Mesenchymal stem cell (in vitro differentiated cells and primary cell): ENCODE measurements around the gene UGT3A2.
A peak's percentile ranks its signal among the peaks of the same experiment; 100 is the strongest.

Source experiments
- DNase-seq: peaks from one replicate; pipeline ENCODE4 v3.0.0-alpha.2; 2013
- H2AFZ ChIP-seq: one replicate; pipeline ENCODE4 v1.6.1; 2013; ENCODE audit warnings: low read depth, mild to moderate bottlenecking, control low read depth, inconsistent platforms, low read length, moderate library complexity
- H2AK5ac ChIP-seq: 2 replicates; pipeline ENCODE4 v1.6.1; 2013; ENCODE audit warnings: low read length, moderate library complexity, mild to moderate bottlenecking, inconsistent platforms; ENCODE audit not compliant: severe bottlenecking
- H2BK120ac ChIP-seq: one replicate; pipeline ENCODE4 v1.6.1; 2013; ENCODE audit warnings: low read depth, mild to moderate bottlenecking, inconsistent platforms, low read length, moderate library complexity
- H2BK12ac ChIP-seq, 2 experiments: one replicate each; pipeline ENCODE4 v1.6.1; 2013; ENCODE audit warnings: inconsistent platforms in 2 of 2, low read length in 2 of 2, mild to moderate bottlenecking in 2 of 2, moderate library complexity in 2 of 2, control low read depth in 1 of 2
- H2BK15ac ChIP-seq: one replicate; pipeline ENCODE4 v1.6.1; 2013; ENCODE audit warnings: mild to moderate bottlenecking, low read depth, inconsistent platforms; ENCODE audit not compliant: poor library complexity, severe bottlenecking
- H2BK5ac ChIP-seq: 2 replicates; pipeline ENCODE4 v1.6.1; 2013; ENCODE audit warnings: low read depth, mild to moderate bottlenecking, low read length, control low read depth, inconsistent platforms; ENCODE audit not compliant: poor library complexity, severe bottlenecking
- H3K14ac ChIP-seq, 2 experiments: one replicate each; pipeline ENCODE4 v1.6.1; 2013; ENCODE audit warnings: inconsistent platforms in 2 of 2, low read length in 2 of 2, control low read depth in 1 of 2, mild to moderate bottlenecking in 1 of 2, moderate library complexity in 1 of 2
- H3K18ac ChIP-seq, 2 experiments: one replicate each; pipeline ENCODE4 v1.6.1; 2013; ENCODE audit warnings: inconsistent platforms in 2 of 2, low read length in 2 of 2, control low read depth in 1 of 2, low read depth in 1 of 2, mild to moderate bottlenecking in 1 of 2
- H3K23ac ChIP-seq, 2 experiments: one replicate each; pipeline ENCODE4 v1.6.1; 2013; ENCODE audit warnings: inconsistent platforms in 2 of 2, low read length in 2 of 2, mild to moderate bottlenecking in 2 of 2, moderate library complexity in 2 of 2, control low read depth in 1 of 2
- H3K27ac ChIP-seq: 2 replicates; pipeline ENCODE4 v1.5.1; 2013; ENCODE audit warnings: mild to moderate bottlenecking, moderate library complexity, low read length, control low read depth, inconsistent platforms; ENCODE audit not compliant: poor library complexity, severe bottlenecking
- H3K27me3 ChIP-seq, 2 experiments: 2 replicates each; pipeline versions ENCODE4 v1.6.1 to v1.7.0; 2013; ENCODE audit warnings: low read length in 2 of 2, mild to moderate bottlenecking in 2 of 2, moderate library complexity in 2 of 2, control low read depth in 1 of 2, inconsistent platforms in 1 of 2; ENCODE audit not compliant: control insufficient read depth in 1 of 2, insufficient read depth in 1 of 2
- H3K36me3 ChIP-seq, 2 experiments: 2 replicates each; pipeline versions ENCODE4 v1.6.1 to v1.7.0; 2013; ENCODE audit warnings: low read length in 2 of 2, control low read depth in 1 of 2, inconsistent platforms in 1 of 2, low read depth in 1 of 2, mild to moderate bottlenecking in 1 of 2; ENCODE audit not compliant: insufficient read depth in 2 of 2, control insufficient read depth in 1 of 2
- H3K4ac ChIP-seq, 2 experiments: one replicate each; pipeline ENCODE4 v1.6.1; 2013; ENCODE audit warnings: inconsistent platforms in 2 of 2, low read length in 2 of 2, mild to moderate bottlenecking in 2 of 2, moderate library complexity in 2 of 2, control low read depth in 1 of 2, low read depth in 1 of 2
- H3K4me1 ChIP-seq: 2 replicates; pipeline ENCODE4 v1.6.1; 2013; ENCODE audit warnings: low read depth, low read length, control low read depth; ENCODE audit not compliant: control insufficient read depth, insufficient read depth
- H3K4me2 ChIP-seq: 2 replicates; pipeline ENCODE4 v1.6.1; 2013; ENCODE audit warnings: low read length, mild to moderate bottlenecking, inconsistent platforms; ENCODE audit not compliant: poor library complexity, severe bottlenecking
- H3K4me3 ChIP-seq, 2 experiments: 2 replicates each; pipeline versions ENCODE4 v1.5.1 to v1.7.0; 2013; ENCODE audit warnings: low read length in 2 of 2, mild to moderate bottlenecking in 2 of 2, control low read depth in 1 of 2, low read depth in 1 of 2; ENCODE audit not compliant: insufficient read depth in 1 of 2
- H3K79me1 ChIP-seq: replicated peaks from 2 replicates; pipeline ENCODE4 v1.6.1; 2013; ENCODE audit warnings: mild to moderate bottlenecking, control low read depth, low read length, inconsistent platforms; ENCODE audit not compliant: poor library complexity, severe bottlenecking
- H3K9ac ChIP-seq: 2 replicates; pipeline ENCODE4 v1.7.0; 2013; ENCODE audit warnings: mild to moderate bottlenecking, low read length, moderate library complexity
- H3K9me3 ChIP-seq: 2 replicates; pipeline ENCODE4 v1.7.0; 2013; ENCODE audit warnings: mild to moderate bottlenecking, low read length; ENCODE audit not compliant: control insufficient read depth
- H4K8ac ChIP-seq: one replicate; pipeline ENCODE4 v1.6.1; 2013; ENCODE audit warnings: inconsistent platforms, mild to moderate bottlenecking, low read length, moderate library complexity
- H4K91ac ChIP-seq: one replicate; pipeline ENCODE4 v1.6.1; 2013; ENCODE audit warnings: mild to moderate bottlenecking, low read length, inconsistent platforms
- WGBS: methylation state at CpG from one replicate; pipeline ENCODE4 v1.1.7; 2013; ENCODE audit warnings: mixed read lengths; 5-methylcytosine and 5-hydroxymethylcytosine counted together

Gene UGT3A2

GRCh38 chr5:36078430-36078829, 11.7 kb upstream of the UGT3A2 start:
- no peak overlapping the region for H2BK15ac ChIP-seq
- H2BK5ac ChIP-seq, result no peak overlapping the region
- H4K8ac ChIP-seq, result no peak overlapping the region
- H3K4me1 ChIP-seq, result peaks cover 3% of the 10 kb centered on the region
- no peaks in the 10 kb centered on the region for H3K79me1 ChIP-seq
- no peak for DNase-seq
- H2AFZ ChIP-seq, result no peak overlapping the region
- H3K36me3 ChIP-seq, result no peaks in the 10 kb centered on the region
- no peak overlapping the region for H2AK5ac ChIP-seq
- H4K91ac ChIP-seq, result no peak overlapping the region
- H3K9ac ChIP-seq, result no peak overlapping the region
- no peaks in the 10 kb centered on the region for H3K9me3 ChIP-seq
- no peak overlapping the region for H3K27ac ChIP-seq
- no peak overlapping the region for H2BK120ac ChIP-seq
- H3K18ac ChIP-seq, result no peak overlapping the region
- H3K4me3 ChIP-seq, result no peak overlapping the region
- no peak overlapping the region for H3K23ac ChIP-seq
- peaks cover 10 to 18% of the 10 kb centered on the region in 2 experiments for H3K27me3 ChIP-seq
- no peak overlapping the region for H3K14ac ChIP-seq
- H3K4me2 ChIP-seq, result no peak overlapping the region
- no peak overlapping the region for H3K4ac ChIP-seq
- WGBS, result 74% methylated on average over 5 of the region's 10 CpGs
- H2BK12ac ChIP-seq, result no peak overlapping the region

- DNase-seq, result peak; percentile 2
- Histone ChIP-seq H3K4me2 (no peak overlapping the region), H2BK15ac (no peak overlapping the region), H3K4ac (no peak overlapping the region), H2AFZ (no peak overlapping the region), H2BK12ac (no peak overlapping the region), H4K91ac (no peak overlapping the region), H2BK120ac (no peak overlapping the region), H3K79me1 (no peaks in the 10 kb centered on the region), H3K27me3 (peaks cover 13 to 37% of the 10 kb centered on the region in 2 experiments), H3K9ac (no peak overlapping the region), H3K18ac (no peak overlapping the region), H3K4me3 (no peak overlapping the region), H3K14ac (no peak overlapping the region), H2AK5ac (no peak overlapping the region), H4K8ac (no peak overlapping the region), H3K27ac (no peak overlapping the region), H3K9me3 (no peaks in the 10 kb centered on the region), H2BK5ac (no peak overlapping the region), H3K4me1 (no peaks in the 10 kb centered on the region), H3K36me3 (no peaks in the 10 kb centered on the region), H3K23ac (no peak overlapping the region)
- WGBS, result 26% methylated on average over 2 of the region's 3 CpGs
These were observed 7.0 kb upstream of the UGT3A2 start for GRCh38 chr5:36073595-36074216.

GRCh38 chr5:36070687-36071571, 4.2 kb upstream of the UGT3A2 start:
- WGBS, result 77% methylated on average over 8 of the region's 9 CpGs

GRCh38 chr5:36068751-36069281, 2.1 kb upstream of the UGT3A2 start:
- H3K4me2 ChIP-seq, result no peak overlapping the region
- H3K9ac ChIP-seq, result no peak overlapping the region
- no peak overlapping the region for H3K4me3 ChIP-seq
- H3K36me3 ChIP-seq, result no peaks in the 10 kb centered on the region
- no peak overlapping the region for H2AK5ac ChIP-seq
- H3K9me3 ChIP-seq, result no peaks in the 10 kb centered on the region
- H3K14ac ChIP-seq, result no peak overlapping the region
- H3K27ac ChIP-seq, result no peak overlapping the region
- H3K27me3 ChIP-seq, result peaks cover 43 to 58% of the 10 kb centered on the region in 2 experiments
- H2BK15ac ChIP-seq, result no peak overlapping the region
- no peak overlapping the region for H4K91ac ChIP-seq
- H2AFZ ChIP-seq, result no peak overlapping the region
- H3K4ac ChIP-seq, result no peak overlapping the region
- H3K23ac ChIP-seq, result no peak overlapping the region
- DNase-seq, result no peak
- peaks cover 2% of the 10 kb centered on the region for H3K4me1 ChIP-seq
- 96% methylated on average over 5 of the region's 5 CpGs for WGBS
- H2BK5ac ChIP-seq, result no peak overlapping the region
- H4K8ac ChIP-seq, result no peak overlapping the region
- no peaks in the 10 kb centered on the region for H3K79me1 ChIP-seq
- no peak overlapping the region for H3K18ac ChIP-seq
- no peak overlapping the region for H2BK12ac ChIP-seq
- H2BK120ac ChIP-seq, result no peak overlapping the region

More at GRCh38 chr5:36070687-36071571, 4.2 kb upstream of the UGT3A2 start:
- Histone ChIP-seq H2BK5ac (no peak overlapping the region), H3K9me3 (no peaks in the 10 kb centered on the region), H3K14ac (no peak overlapping the region), H3K4me2 (no peak overlapping the region), H3K9ac (peak overlapping the region; percentile 25), H4K91ac (no peak overlapping the region), H3K4ac (no peak overlapping the region), H2BK120ac (no peak overlapping the region), H3K36me3 (no peaks in the 10 kb centered on the region), H3K18ac (no peak overlapping the region), H3K79me1 (no peaks in the 10 kb centered on the region), H2AFZ (no peak overlapping the region), H2AK5ac (no peak overlapping the region), H3K27ac (no peak overlapping the region), H3K27me3 (peaks cover 27 to 38% of the 10 kb centered on the region in 2 experiments), H3K4me3 (peak overlapping the region in 1 of 2 experiments; percentile 68), H2BK12ac (no peak overlapping the region), H4K8ac (no peak overlapping the region), H3K23ac (no peak overlapping the region), H2BK15ac (no peak overlapping the region), H3K4me1 (peaks cover 2% of the 10 kb centered on the region)
- no peak for DNase-seq
